ENCODE results near the gene POLA1.

The POLA1 gene

GRCh38 chrX:24775891-24776290, 82.2 kb downstream of the POLA1 start:
- no peak for TF ChIP-seq CTCF (IDR thresholded peaks at IDR 0.05; ENCODE audit: control insufficient read depth, insufficient read depth, low read depth, low read length, missing control alignments)
- no peak overlapping the region for H3K4me3 ChIP-seq (ENCODE audit: control insufficient read depth, low read depth, low read length)
- no peak for DNase-seq (ENCODE audit: low read depth)

- no peak overlapping the region for H3K4me3 ChIP-seq (ENCODE audit: control insufficient read depth, low read depth, low read length)
- TF ChIP-seq CTCF (IDR thresholded peaks at IDR 0.05; ENCODE audit: control insufficient read depth, insufficient read depth, low read depth, low read length, missing control alignments) = no peak
- DNase-seq (ENCODE audit: low read depth) = no peak
Measured at GRCh38 chrX:24777660-24778059, 83.9 kb downstream of the POLA1 start.

- DNase-seq (ENCODE audit: low read depth) = no peak
- H3K4me3 ChIP-seq (ENCODE audit: control insufficient read depth, low read depth, low read length) = no peak overlapping the region
- no peak for TF ChIP-seq CTCF (IDR thresholded peaks at IDR 0.05; ENCODE audit: control insufficient read depth, insufficient read depth, low read depth, low read length, missing control alignments)
Measured at GRCh38 chrX:24782011-24782410, 88.3 kb downstream of the POLA1 start.

- no peak for DNase-seq (ENCODE audit: low read depth)
Measured at GRCh38 chrX:24789047-24789446, 95.3 kb downstream of the POLA1 start.

GRCh38 chrX:24790166-24790565, 96.4 kb downstream of the POLA1 start:
- no peak for TF ChIP-seq CTCF (IDR thresholded peaks at IDR 0.05; ENCODE audit: control insufficient read depth, insufficient read depth, low read depth, low read length, missing control alignments)
- no peak overlapping the region for H3K4me3 ChIP-seq (ENCODE audit: control insufficient read depth, low read depth, low read length)
- DNase-seq (ENCODE audit: low read depth) = no peak

More at GRCh38 chrX:24789047-24789446, 95.3 kb downstream of the POLA1 start:
- no peak for TF ChIP-seq CTCF (IDR thresholded peaks at IDR 0.05; ENCODE audit: control insufficient read depth, insufficient read depth, low read depth, low read length, missing control alignments)
- no peak overlapping the region for H3K4me3 ChIP-seq (ENCODE audit: control insufficient read depth, low read depth, low read length)

- no peak for TF ChIP-seq CTCF (IDR thresholded peaks at IDR 0.05; ENCODE audit: control insufficient read depth, insufficient read depth, low read depth, low read length, missing control alignments)
- no peak overlapping the region for H3K4me3 ChIP-seq (ENCODE audit: control insufficient read depth, low read depth, low read length)
- DNase-seq (ENCODE audit: low read depth) = no peak
Measured at GRCh38 chrX:24796204-24796603, 102.5 kb downstream of the POLA1 start.

GRCh38 chrX:24799078-24799477, 105.4 kb downstream of the POLA1 start:
- no peak for DNase-seq (ENCODE audit: low read depth)
- no peak overlapping the region for H3K4me3 ChIP-seq (ENCODE audit: control insufficient read depth, low read depth, low read length)
- no peak for TF ChIP-seq CTCF (IDR thresholded peaks at IDR 0.05; ENCODE audit: control insufficient read depth, insufficient read depth, low read depth, low read length, missing control alignments)
